DND-41 (cell line): ENCODE measurements around the gene LAMB4.

Experiments used
- ATAC-seq: fragments of 200-7000 bp; cut with Tn5 transposase; 3 replicates; pipeline ENCODE4 v1.9.1; 2021; ENCODE audit warnings: low read depth; ENCODE audit not compliant: insufficient read depth
- DNase-seq: peaks from one replicate; pipeline ENCODE4 v3.0.0-alpha.2; 2020
- H2AFZ ChIP-seq: 2 replicates; pipeline ENCODE4 v1.6.0; 2012; ENCODE audit warnings: low read depth, low read length
- H3K27ac ChIP-seq: 2 replicates; pipeline ENCODE4 v1.5.1; 2012; ENCODE audit warnings: low read length, inconsistent platforms
- H3K27me3 ChIP-seq: fragments of 200-600 bp; sonication (generic); 2 replicates; pipeline ENCODE4 v1.6.0; 2012; ENCODE audit warnings: low read length, mild to moderate bottlenecking, inconsistent platforms; ENCODE audit not compliant: insufficient read depth, poor library complexity
- H3K36me3 ChIP-seq: 2 replicates; pipeline ENCODE4 v1.5.1; 2012; ENCODE audit warnings: low read length, inconsistent platforms; ENCODE audit not compliant: insufficient read depth
- H3K4me1 ChIP-seq: 2 replicates; pipeline ENCODE4 v1.5.1; 2012; ENCODE audit warnings: mild to moderate bottlenecking, low read length; ENCODE audit not compliant: insufficient read depth
- H3K4me2 ChIP-seq: 2 replicates; pipeline ENCODE4 v1.6.0; 2012; ENCODE audit warnings: mild to moderate bottlenecking, moderate library complexity, low read length, inconsistent platforms; ENCODE audit not compliant: insufficient read depth
- H3K4me3 ChIP-seq, 2 experiments: fragments of 200-600 bp in 1 of 2; shearing (Covaris generic) in 1 of 2; 2 replicates each; pipeline ENCODE4 v1.5.1; 2012 to 2016; ENCODE audit warnings: inconsistent platforms in 2 of 2, low read length in 2 of 2, mild to moderate bottlenecking in 2 of 2, low read depth in 1 of 2, moderate library complexity in 1 of 2
- H3K79me2 ChIP-seq: 2 replicates; pipeline ENCODE4 v1.6.0; 2012; ENCODE audit warnings: low read length, inconsistent platforms; ENCODE audit not compliant: insufficient read depth
- H3K9ac ChIP-seq: 2 replicates; pipeline ENCODE4 v1.6.0; 2012; ENCODE audit warnings: low read depth, mild to moderate bottlenecking, inconsistent platforms, low read length, moderate library complexity
- H3K9me3 ChIP-seq: 2 replicates; pipeline ENCODE4 v1.5.1; 2012; ENCODE audit warnings: low read length, moderate library complexity, mild to moderate bottlenecking, inconsistent platforms; ENCODE audit not compliant: insufficient read depth, severe bottlenecking
- H4K20me1 ChIP-seq: 2 replicates; pipeline ENCODE4 v1.6.0; 2012; ENCODE audit warnings: low read length; ENCODE audit not compliant: insufficient read depth
- EZH2 ChIP-seq: IDR thresholded peaks from 3 replicates; pipeline ENCODE4 v1.6.1; 2012; ENCODE audit warnings: borderline replicate concordance, low read depth, mild to moderate bottlenecking, moderate library complexity, low read length, inconsistent platforms; ENCODE audit not compliant: severe bottlenecking
- TF ChIP-seq, protein P1 (sequence below): IDR thresholded peaks from 2 replicates; pipeline ENCODE4 v1.5.1; 2012; ENCODE audit warnings: borderline replicate concordance, low read length, moderate library complexity, mild to moderate bottlenecking; ENCODE audit not compliant: poor library complexity, severe bottlenecking; ENCODE audit errors: extremely low read depth

Gene LAMB4

DNA sequence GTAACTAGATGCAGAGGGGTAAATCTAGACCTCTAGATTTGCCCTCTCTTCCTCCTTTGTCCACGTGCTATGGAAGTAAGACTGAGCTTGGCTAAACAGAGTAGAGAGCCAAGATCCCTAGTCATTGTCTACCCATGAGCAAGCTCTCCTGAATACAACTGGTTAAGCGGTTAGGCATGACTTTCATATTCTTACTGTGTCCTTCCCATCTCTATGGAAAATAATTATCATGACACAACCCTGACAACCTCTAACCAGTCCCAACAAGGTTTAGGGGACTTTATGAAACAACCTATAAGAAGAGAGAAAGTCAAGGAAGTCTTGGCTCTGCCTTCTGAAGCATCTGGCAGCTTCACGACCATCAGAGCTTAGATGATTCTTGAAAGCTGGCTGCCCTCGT is 7.8 kb upstream of the LAMB4 start:
- H3K9me3 ChIP-seq, result no peaks in the 10 kb centered on the region
- no peak overlapping the region for H2AFZ ChIP-seq
- no peak for TF ChIP-seq EZH2
- TF ChIP-seq, protein P1, sequence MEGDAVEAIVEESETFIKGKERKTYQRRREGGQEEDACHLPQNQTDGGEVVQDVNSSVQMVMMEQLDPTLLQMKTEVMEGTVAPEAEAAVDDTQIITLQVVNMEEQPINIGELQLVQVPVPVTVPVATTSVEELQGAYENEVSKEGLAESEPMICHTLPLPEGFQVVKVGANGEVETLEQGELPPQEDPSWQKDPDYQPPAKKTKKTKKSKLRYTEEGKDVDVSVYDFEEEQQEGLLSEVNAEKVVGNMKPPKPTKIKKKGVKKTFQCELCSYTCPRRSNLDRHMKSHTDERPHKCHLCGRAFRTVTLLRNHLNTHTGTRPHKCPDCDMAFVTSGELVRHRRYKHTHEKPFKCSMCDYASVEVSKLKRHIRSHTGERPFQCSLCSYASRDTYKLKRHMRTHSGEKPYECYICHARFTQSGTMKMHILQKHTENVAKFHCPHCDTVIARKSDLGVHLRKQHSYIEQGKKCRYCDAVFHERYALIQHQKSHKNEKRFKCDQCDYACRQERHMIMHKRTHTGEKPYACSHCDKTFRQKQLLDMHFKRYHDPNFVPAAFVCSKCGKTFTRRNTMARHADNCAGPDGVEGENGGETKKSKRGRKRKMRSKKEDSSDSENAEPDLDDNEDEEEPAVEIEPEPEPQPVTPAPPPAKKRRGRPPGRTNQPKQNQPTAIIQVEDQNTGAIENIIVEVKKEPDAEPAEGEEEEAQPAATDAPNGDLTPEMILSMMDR, result no peak
- ATAC-seq, result no peak
- no peaks in the 10 kb centered on the region for H4K20me1 ChIP-seq
- H3K4me3 ChIP-seq, result no peak overlapping the region
- H3K4me1 ChIP-seq, result no peaks in the 10 kb centered on the region
- no peaks in the 10 kb centered on the region for H3K36me3 ChIP-seq
- no peak for DNase-seq
- H3K27me3 ChIP-seq, result peaks cover 9% of the 10 kb centered on the region
- H3K79me2 ChIP-seq, result no peaks in the 10 kb centered on the region
- no peak overlapping the region for H3K27ac ChIP-seq
- H3K9ac ChIP-seq, result no peak overlapping the region
- H3K4me2 ChIP-seq, result no peak overlapping the region

DNA sequence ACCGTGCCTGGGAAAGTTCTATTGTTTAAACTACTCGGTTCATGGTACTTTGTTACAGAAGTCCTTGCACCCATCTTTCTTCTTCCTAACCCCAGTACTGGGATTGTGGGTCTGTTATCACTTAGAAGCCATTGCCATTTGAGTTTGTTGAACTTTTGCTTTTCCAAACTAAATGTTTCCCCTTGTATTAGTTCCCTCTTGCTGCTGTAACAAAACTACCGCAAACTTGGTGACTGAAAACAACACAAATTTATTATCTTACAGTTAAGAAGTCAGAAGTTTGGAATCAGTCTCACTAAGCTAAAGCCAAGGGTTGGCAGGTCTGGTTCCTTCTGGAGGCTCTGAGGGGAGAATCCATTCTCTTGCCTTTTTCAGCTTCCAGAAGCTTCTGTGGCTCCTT is 6.9 kb upstream of the LAMB4 start:
- TF ChIP-seq EZH2, result no peak
- TF ChIP-seq, protein P1, result no peak
- Histone ChIP-seq H3K27me3 (peaks cover 9% of the 10 kb centered on the region), H2AFZ (no peak overlapping the region), H3K4me1 (no peaks in the 10 kb centered on the region), H4K20me1 (no peaks in the 10 kb centered on the region), H3K9me3 (no peaks in the 10 kb centered on the region), H3K27ac (no peak overlapping the region), H3K4me3 (no peak overlapping the region), H3K36me3 (no peaks in the 10 kb centered on the region), H3K79me2 (no peaks in the 10 kb centered on the region), H3K9ac (no peak overlapping the region), H3K4me2 (no peak overlapping the region)
- ATAC-seq (no peak), DNase-seq (no peak)

DNA sequence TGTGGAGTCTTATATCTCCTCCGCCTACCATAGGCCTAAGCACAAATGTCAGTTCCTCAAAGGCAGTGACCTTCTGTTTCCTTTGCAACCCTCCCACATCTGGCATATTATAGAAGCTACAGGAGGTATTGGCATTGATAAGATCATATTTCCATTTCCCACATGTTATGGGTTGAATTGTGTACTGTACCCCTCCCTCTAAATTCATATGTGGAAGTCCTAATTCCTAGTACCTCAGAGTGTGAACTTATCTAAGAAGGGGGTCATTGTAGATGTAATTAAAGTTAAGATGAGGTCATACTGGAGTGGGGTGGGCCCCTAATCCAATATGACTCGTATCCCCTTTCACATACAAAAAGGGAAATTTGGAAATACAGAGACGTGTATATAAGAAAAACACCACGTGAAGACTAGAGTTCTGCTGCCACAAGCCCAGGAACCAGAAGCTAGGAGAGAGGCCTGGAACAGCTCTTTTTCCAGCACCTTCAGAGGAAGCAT is 6.1 kb upstream of the LAMB4 start:
- Histone ChIP-seq H2AFZ (no peak overlapping the region), H3K27ac (no peak overlapping the region), H3K4me2 (no peak overlapping the region), H3K36me3 (no peaks in the 10 kb centered on the region), H3K4me3 (no peak overlapping the region), H4K20me1 (no peaks in the 10 kb centered on the region), H3K9ac (no peak overlapping the region), H3K9me3 (no peaks in the 10 kb centered on the region), H3K27me3 (peaks cover 5% of the 10 kb centered on the region), H3K4me1 (no peaks in the 10 kb centered on the region), H3K79me2 (no peaks in the 10 kb centered on the region)
- ATAC-seq, result no peak
- DNase-seq, result no peak
- TF ChIP-seq EZH2, result no peak
- TF ChIP-seq, protein P1, result no peak
